ENCODE data around the gene ZFP3. TPM values are rescaled to one million over a fixed set of nuclear protein-coding genes. Genes with fewer than 3 reads are reported as not detected.
"Not testable (repeated sequence)": the region's sequence is repeated elsewhere in the genome, so short reads cannot be mapped to it uniquely, and the experiment has no call there.

ZFP3 gene
- total and polyA plus RNA-seq, 2 donors (not counting 3 experiments of a cell fraction or from before 2014, with no cell fraction given), result 1.7 TPM

DNA sequence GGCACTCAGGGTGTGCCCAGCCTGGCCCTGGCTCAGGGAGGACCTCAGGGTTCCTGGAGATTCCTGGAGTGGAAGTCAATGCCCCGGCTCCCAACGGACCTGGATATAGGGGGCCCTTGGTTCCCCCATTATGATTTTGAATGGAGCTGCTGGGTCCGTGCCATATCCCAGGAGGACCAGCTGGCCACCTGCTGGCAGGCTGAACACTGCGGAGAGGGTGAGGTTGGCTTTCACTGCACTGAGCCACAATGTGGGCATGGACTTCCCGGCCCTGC lies 61.1 kb downstream of the ZFP3 start:
- FAIRE-seq (no peak), DNase-seq (ENCODE audit: low read depth, low spot score) (no peak)
- H3K27ac ChIP-seq (ENCODE audit: insufficient read depth, low read depth, low read length), result no peak overlapping the region
- H4K20me1 ChIP-seq (replicated peaks; ENCODE audit: control insufficient read depth, extremely low read depth, insufficient read depth, low read length), result no peaks in the 10 kb centered on the region
- peaks cover 0 to 2% of the 10 kb centered on the region in 2 experiments for H3K27me3 ChIP-seq (ENCODE audit: control insufficient read depth in 2 of 2, insufficient read depth in 2 of 2, low read length in 2 of 2)
- dilution Hi-C loops (cut with MboI; ENCODE audit: extremely low pct_ligation_motif_present, low sequenced_read_pairs) (no loop called here), intact Hi-C loops (cut with micrococcal nuclease) (no loop called here)
- H3K4me2 ChIP-seq (ENCODE audit: insufficient read depth, low read length), result no peak overlapping the region
- H3K4me1 ChIP-seq (ENCODE audit: control insufficient read depth, extremely low read depth, insufficient read depth, low read length), result no peaks in the 10 kb centered on the region
- no peaks in the 10 kb centered on the region for H3K9me3 ChIP-seq (replicated peaks; ENCODE audit: control insufficient read depth, insufficient read depth, low read length)
- H3K36me3 ChIP-seq (ENCODE audit: control insufficient read depth in 2 of 2, extremely low read depth in 1 of 2, insufficient read depth in 2 of 2, low read length in 2 of 2), result no peaks in the 10 kb centered on the region
- BruUV-seq (replicated peaks), result no TSS peak
- TF ChIP-seq GATA2 (IDR thresholded peaks at IDR 0.05; ENCODE audit: insufficient read depth, insufficient read length, low read depth, low read length) (no peak), FOS (IDR thresholded peaks at IDR 0.05; ENCODE audit: borderline replicate concordance, insufficient read depth, low read length) (no peak), MYC (IDR thresholded peaks at IDR 0.05; ENCODE audit: low read depth, low read length) (no peak), POLR2A (IDR thresholded peaks at IDR 0.05; ENCODE audit: low read depth, low read length) (no peak), POLR2AphosphoS5 (IDR thresholded peaks at IDR 0.05; ENCODE audit: insufficient read depth, low read depth, low read length) (no peak), JUN (IDR thresholded peaks at IDR 0.05; ENCODE audit: borderline replicate concordance, insufficient read depth, insufficient read length, low read depth) (no peak), EZH2 (IDR thresholded peaks at IDR 0.05; ENCODE audit: borderline replicate concordance, low read depth, low read length, severe bottlenecking) (no peak)
- TF ChIP-seq, protein P1, sequence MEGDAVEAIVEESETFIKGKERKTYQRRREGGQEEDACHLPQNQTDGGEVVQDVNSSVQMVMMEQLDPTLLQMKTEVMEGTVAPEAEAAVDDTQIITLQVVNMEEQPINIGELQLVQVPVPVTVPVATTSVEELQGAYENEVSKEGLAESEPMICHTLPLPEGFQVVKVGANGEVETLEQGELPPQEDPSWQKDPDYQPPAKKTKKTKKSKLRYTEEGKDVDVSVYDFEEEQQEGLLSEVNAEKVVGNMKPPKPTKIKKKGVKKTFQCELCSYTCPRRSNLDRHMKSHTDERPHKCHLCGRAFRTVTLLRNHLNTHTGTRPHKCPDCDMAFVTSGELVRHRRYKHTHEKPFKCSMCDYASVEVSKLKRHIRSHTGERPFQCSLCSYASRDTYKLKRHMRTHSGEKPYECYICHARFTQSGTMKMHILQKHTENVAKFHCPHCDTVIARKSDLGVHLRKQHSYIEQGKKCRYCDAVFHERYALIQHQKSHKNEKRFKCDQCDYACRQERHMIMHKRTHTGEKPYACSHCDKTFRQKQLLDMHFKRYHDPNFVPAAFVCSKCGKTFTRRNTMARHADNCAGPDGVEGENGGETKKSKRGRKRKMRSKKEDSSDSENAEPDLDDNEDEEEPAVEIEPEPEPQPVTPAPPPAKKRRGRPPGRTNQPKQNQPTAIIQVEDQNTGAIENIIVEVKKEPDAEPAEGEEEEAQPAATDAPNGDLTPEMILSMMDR (IDR thresholded peaks at IDR 0.05; ENCODE audit: extremely low read depth in 1 of 2, insufficient read depth in 1 of 2, low read depth in 1 of 2, low read length in 2 of 2), result no peak
- TF ChIP-seq, protein P2, sequence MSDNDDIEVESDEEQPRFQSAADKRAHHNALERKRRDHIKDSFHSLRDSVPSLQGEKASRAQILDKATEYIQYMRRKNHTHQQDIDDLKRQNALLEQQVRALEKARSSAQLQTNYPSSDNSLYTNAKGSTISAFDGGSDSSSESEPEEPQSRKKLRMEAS (IDR thresholded peaks at IDR 0.05; ENCODE audit: insufficient read depth, insufficient read length), result no peak
- H2AFZ ChIP-seq (ENCODE audit: low read depth, low read length), result no peak overlapping the region
- H3K9me1 ChIP-seq (replicated peaks; ENCODE audit: control insufficient read depth, extremely low read depth, insufficient read depth, low read length), result no peaks in the 10 kb centered on the region
- no peaks in the 10 kb centered on the region for H3K79me2 ChIP-seq (ENCODE audit: control insufficient read depth, insufficient read depth, low read length)
- POLR2A ChIA-PET, result no interaction called here
- no peak overlapping the region for H3K9ac ChIP-seq (replicated peaks; ENCODE audit: extremely low read depth, insufficient read depth, low read length)
- CTCF ChIA-PET, result no interaction called here
- H3K4me3 ChIP-seq (replicated peaks in 1 of 3; ENCODE audit: insufficient read depth in 1 of 3, low read depth in 1 of 3, low read length in 3 of 3), result no peak overlapping the region

DNA sequence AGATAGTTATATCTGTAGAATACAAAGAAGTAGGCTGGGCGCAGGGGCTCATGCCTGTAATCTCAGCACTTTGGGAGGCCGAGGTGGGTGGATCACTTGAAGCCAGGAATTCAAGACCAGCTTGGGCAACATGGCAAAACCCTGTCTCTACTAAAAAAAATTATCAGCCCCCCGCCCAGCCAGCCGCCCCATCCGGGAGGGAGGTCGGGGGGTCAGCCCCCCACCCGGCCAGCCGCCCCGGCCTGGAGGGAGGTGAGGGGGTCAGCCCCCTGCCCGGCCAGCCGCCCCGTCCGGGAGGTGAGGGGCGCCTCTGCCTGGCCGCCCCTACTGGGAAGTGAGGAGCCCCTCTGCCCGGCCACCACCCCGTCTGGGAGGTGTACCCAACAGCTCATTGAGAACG lies 64.6 kb downstream of the ZFP3 start:
- H3K79me2 ChIP-seq (ENCODE audit: control insufficient read depth, insufficient read depth, low read length); H3K36me3 ChIP-seq (ENCODE audit: control insufficient read depth in 2 of 2, extremely low read depth in 1 of 2, insufficient read depth in 2 of 2, low read length in 2 of 2); dilution Hi-C loops (cut with MboI; ENCODE audit: extremely low pct_ligation_motif_present, low sequenced_read_pairs); FAIRE-seq; DNase-seq (ENCODE audit: low read depth, low spot score); H3K4me1 ChIP-seq (ENCODE audit: control insufficient read depth, extremely low read depth, insufficient read depth, low read length); H3K9me1 ChIP-seq (replicated peaks; ENCODE audit: control insufficient read depth, extremely low read depth, insufficient read depth, low read length); H3K9me3 ChIP-seq (replicated peaks; ENCODE audit: control insufficient read depth, insufficient read depth, low read length); intact Hi-C loops (cut with micrococcal nuclease); H3K9ac ChIP-seq (replicated peaks; ENCODE audit: extremely low read depth, insufficient read depth, low read length); H2AFZ ChIP-seq (ENCODE audit: low read depth, low read length); H3K4me3 ChIP-seq (replicated peaks in 1 of 3; ENCODE audit: insufficient read depth in 1 of 3, low read depth in 1 of 3, low read length in 3 of 3); H4K20me1 ChIP-seq (replicated peaks; ENCODE audit: control insufficient read depth, extremely low read depth, insufficient read depth, low read length); CTCF ChIA-PET; BruUV-seq (replicated peaks); H3K4me2 ChIP-seq (ENCODE audit: insufficient read depth, low read length); H3K27ac ChIP-seq (ENCODE audit: insufficient read depth, low read depth, low read length); POLR2A ChIA-PET; H3K27me3 ChIP-seq (ENCODE audit: control insufficient read depth in 2 of 2, insufficient read depth in 2 of 2, low read length in 2 of 2): not testable (repeated sequence)
